ENCODE measurements around the gene TCHH.
"Not testable (repeated sequence)": the region's sequence is repeated elsewhere in the genome, so short reads cannot be mapped to it uniquely, and the experiment has no call there.

TCHH gene

GRCh38 chr1:152115344-152115743 lies at the start of gene TCHH:
Gene TCHH, minus strand, starts transcription at chr1:152115444. Its CDS starts 1,364 bp downstream, at chr1:152114080.
- DNase-seq = no peak

GRCh38 chr1:152164517-152165136 lies 49.4 kb upstream of the TCHH start:
- DNase-seq = no peak

GRCh38 chr1:152162792-152163463 lies 47.7 kb upstream of the TCHH start:
- no peak for DNase-seq

GRCh38 chr1:152160576-152160975 lies 45.3 kb upstream of the TCHH start:
- no peak for DNase-seq

- no peak for DNase-seq
These were observed 43.9 kb upstream of the TCHH start, which contains the start of gene RPTN for GRCh38 chr1:152159144-152159543. Gene RPTN, minus strand, starts transcription at chr1:152159228. Its CDS starts 1,339 bp downstream, at chr1:152157889.

GRCh38 chr1:152153996-152154395 lies 38.8 kb upstream of the TCHH start:
- no peak for DNase-seq

GRCh38 chr1:152151646-152152045 lies 36.4 kb upstream of the TCHH start:
- DNase-seq = no peak

GRCh38 chr1:152148981-152149380 lies 33.7 kb upstream of the TCHH start:
- no peak for DNase-seq

GRCh38 chr1:152148051-152148450 lies 32.8 kb upstream of the TCHH start:
- no peak for DNase-seq

- DNase-seq = no peak
These were observed 30.5 kb upstream of the TCHH start for GRCh38 chr1:152145769-152146168.

- DNase-seq = not testable (repeated sequence)
These were observed 29.5 kb upstream of the TCHH start for GRCh38 chr1:152144674-152145183.

GRCh38 chr1:152143150-152143887 lies 28.1 kb upstream of the TCHH start:
- DNase-seq = no peak

GRCh38 chr1:152141971-152142584 lies 26.8 kb upstream of the TCHH start:
- DNase-seq = peak in 6 of 14 donors; percentile 1 to 42 (median 5)

GRCh38 chr1:152137215-152137614 lies 22.0 kb upstream of the TCHH start:
- DNase-seq = no peak

GRCh38 chr1:152130186-152130585 lies 14.9 kb upstream of the TCHH start:
- no peak for DNase-seq

GRCh38 chr1:152127673-152128072 lies 12.4 kb upstream of the TCHH start:
- no peak for DNase-seq

- DNase-seq = no peak
These were observed 10.7 kb upstream of the TCHH start for GRCh38 chr1:152125834-152126443.

- DNase-seq = no peak
These were observed 3.7 kb upstream of the TCHH start for GRCh38 chr1:152118915-152119314.

- DNase-seq = no peak
These were observed 2.3 kb downstream of the TCHH start for GRCh38 chr1:152112885-152113432.

GRCh38 chr1:152112101-152112884 lies 3.0 kb downstream of the TCHH start:
- peak in 1 of 14 donors; percentile 0 for DNase-seq

GRCh38 chr1:152111515-152111968 lies 3.7 kb downstream of the TCHH start:
- DNase-seq = no peak

Measured in C1 segment of cervical spinal cord (tissue), 14 donors.